ENCODE results near the gene EML6. TPM values are rescaled to one million over a fixed set of nuclear protein-coding genes. Genes with fewer than 3 reads are reported as not detected.
A peak's percentile ranks its signal among the peaks of the same experiment; 100 is the strongest.

The EML6 gene
- total RNA-seq, 2 experiments from 2014 or later = 1.2 to 1.7 TPM

DNA sequence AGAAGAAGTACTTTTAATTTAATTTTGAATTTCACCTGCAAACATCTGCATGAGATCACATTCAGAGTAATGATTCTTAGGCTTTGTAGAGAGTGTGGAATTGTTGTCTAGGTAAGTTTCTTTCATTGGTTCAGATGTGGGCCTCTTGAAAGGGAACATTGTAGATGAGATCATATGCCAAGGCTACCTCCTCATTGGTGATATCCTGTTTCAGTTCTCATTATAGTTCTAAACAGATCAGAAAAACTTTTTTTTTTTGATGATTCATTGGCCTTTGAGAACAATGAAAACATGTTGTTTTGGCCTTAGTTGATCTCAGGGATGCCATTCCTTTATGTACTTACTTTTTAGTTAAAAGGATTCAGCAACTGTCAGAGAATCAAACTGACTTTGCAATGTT lies 44.5 kb downstream of the EML6 start:
- no peak overlapping the region for H3K4me3 Mint-ChIP-seq
- H3K27ac Mint-ChIP-seq = peak overlapping the region; percentile 75
- ChIA-PET POLR2A (no interaction called here), CTCF (no interaction called here)
- no peaks in the 10 kb centered on the region for H3K36me3 Mint-ChIP-seq (ENCODE audit: low read depth)
- intact Hi-C loops (cut with micrococcal nuclease) = no loop called here
- DNase-seq = no peak
- TF ChIP-seq, protein P1, sequence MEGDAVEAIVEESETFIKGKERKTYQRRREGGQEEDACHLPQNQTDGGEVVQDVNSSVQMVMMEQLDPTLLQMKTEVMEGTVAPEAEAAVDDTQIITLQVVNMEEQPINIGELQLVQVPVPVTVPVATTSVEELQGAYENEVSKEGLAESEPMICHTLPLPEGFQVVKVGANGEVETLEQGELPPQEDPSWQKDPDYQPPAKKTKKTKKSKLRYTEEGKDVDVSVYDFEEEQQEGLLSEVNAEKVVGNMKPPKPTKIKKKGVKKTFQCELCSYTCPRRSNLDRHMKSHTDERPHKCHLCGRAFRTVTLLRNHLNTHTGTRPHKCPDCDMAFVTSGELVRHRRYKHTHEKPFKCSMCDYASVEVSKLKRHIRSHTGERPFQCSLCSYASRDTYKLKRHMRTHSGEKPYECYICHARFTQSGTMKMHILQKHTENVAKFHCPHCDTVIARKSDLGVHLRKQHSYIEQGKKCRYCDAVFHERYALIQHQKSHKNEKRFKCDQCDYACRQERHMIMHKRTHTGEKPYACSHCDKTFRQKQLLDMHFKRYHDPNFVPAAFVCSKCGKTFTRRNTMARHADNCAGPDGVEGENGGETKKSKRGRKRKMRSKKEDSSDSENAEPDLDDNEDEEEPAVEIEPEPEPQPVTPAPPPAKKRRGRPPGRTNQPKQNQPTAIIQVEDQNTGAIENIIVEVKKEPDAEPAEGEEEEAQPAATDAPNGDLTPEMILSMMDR (IDR thresholded peaks at IDR 0.05) = no peak
- peaks cover 19% of the 10 kb centered on the region for H3K4me1 Mint-ChIP-seq (ENCODE audit: low read depth)
- ATAC-seq = peak; percentile 99
- no peaks in the 10 kb centered on the region for H3K27me3 Mint-ChIP-seq
- no peaks in the 10 kb centered on the region for H3K9me3 Mint-ChIP-seq

DNA sequence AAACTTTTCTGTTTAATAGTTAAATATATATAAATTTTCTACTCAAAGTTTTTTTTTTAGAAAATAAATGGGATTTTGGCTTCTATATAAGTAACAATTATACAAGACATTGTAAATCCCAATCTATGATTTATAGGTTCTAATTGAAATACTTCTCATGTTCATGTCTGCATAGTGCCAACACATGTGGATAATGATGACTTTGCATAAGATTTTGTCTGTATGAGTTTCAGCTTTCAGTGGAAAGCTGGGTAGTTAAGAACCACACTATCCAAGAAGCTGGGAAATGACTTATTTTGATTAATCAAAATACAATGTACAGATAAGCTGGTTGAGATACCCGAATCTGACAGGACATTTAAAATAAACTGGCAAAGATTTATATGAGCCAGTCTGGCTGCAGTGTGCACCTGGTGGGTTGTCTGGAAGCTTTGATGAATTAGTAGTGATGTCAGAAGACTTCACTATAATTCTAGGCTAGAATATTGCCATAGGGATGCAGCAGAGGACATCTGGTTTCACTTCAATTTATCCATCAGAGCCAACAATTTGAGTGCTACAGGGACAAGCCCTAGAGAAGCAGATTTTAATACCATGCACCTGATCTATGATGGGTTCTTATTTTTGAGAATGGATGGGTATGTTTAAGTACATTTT lies 45.4 kb downstream of the EML6 start:
- intact Hi-C loops (cut with micrococcal nuclease) = no loop called here
- H3K9me3 Mint-ChIP-seq = no peaks in the 10 kb centered on the region
- ChIA-PET POLR2A (no interaction called here), CTCF (interaction anchor here (0.6 kb wide), 1 partner anchor 411 kb away, joined by 3 read pairs; no protein-coding TSS in a partner anchor)
- H3K27ac Mint-ChIP-seq = no peak overlapping the region
- DNase-seq = no peak
- no peaks in the 10 kb centered on the region for H3K27me3 Mint-ChIP-seq
- H3K36me3 Mint-ChIP-seq (ENCODE audit: low read depth) = no peaks in the 10 kb centered on the region
- TF ChIP-seq, protein P1 (IDR thresholded peaks at IDR 0.05) = no peak
- no peak overlapping the region for H3K4me3 Mint-ChIP-seq
- no peak for ATAC-seq
- peaks cover 19% of the 10 kb centered on the region for H3K4me1 Mint-ChIP-seq (ENCODE audit: low read depth)

GRCh38 chr2:54770211-54770610 lies 46.7 kb downstream of the EML6 start:
- H3K27ac Mint-ChIP-seq = no peak overlapping the region
- H3K9me3 Mint-ChIP-seq = peaks cover 4% of the 10 kb centered on the region
- H3K4me3 Mint-ChIP-seq = no peak overlapping the region
- CTCF ChIA-PET = interaction anchor here (1.1 kb wide), 1 partner anchor 68 kb away, joined by 4 read pairs; no protein-coding TSS in a partner anchor
- POLR2A ChIA-PET = no interaction called here
- peaks cover 19% of the 10 kb centered on the region for H3K4me1 Mint-ChIP-seq (ENCODE audit: low read depth)
- DNase-seq = no peak
- TF ChIP-seq, protein P1 (IDR thresholded peaks at IDR 0.05) = no peak
- no peak for ATAC-seq
- intact Hi-C loops (cut with micrococcal nuclease) = no loop called here
- no peaks in the 10 kb centered on the region for H3K36me3 Mint-ChIP-seq (ENCODE audit: low read depth)
- H3K27me3 Mint-ChIP-seq = no peaks in the 10 kb centered on the region

- intact Hi-C loops (cut with micrococcal nuclease) = no loop called here
These were observed 47.2 kb downstream of the EML6 start for GRCh38 chr2:54770676-54771075.

More at GRCh38 chr2:54770676-54771075, 47.2 kb downstream of the EML6 start:
- CTCF ChIA-PET = interaction anchor here (1.1 kb wide), 1 partner anchor 68 kb away, joined by 4 read pairs; no protein-coding TSS in a partner anchor
- H3K4me1 Mint-ChIP-seq (ENCODE audit: low read depth) = peaks cover 19% of the 10 kb centered on the region
- no peaks in the 10 kb centered on the region for H3K27me3 Mint-ChIP-seq
- no peaks in the 10 kb centered on the region for H3K36me3 Mint-ChIP-seq (ENCODE audit: low read depth)
- no peak overlapping the region for H3K27ac Mint-ChIP-seq
- POLR2A ChIA-PET = no interaction called here
- ATAC-seq (no peak), DNase-seq (no peak)
- TF ChIP-seq, protein P1 (IDR thresholded peaks at IDR 0.05) = no peak
- H3K4me3 Mint-ChIP-seq = no peak overlapping the region
- H3K9me3 Mint-ChIP-seq = peaks cover 8% of the 10 kb centered on the region

All from activated CD8-positive, alpha-beta T cell treated with anti-CD3 and anti-CD28 coated beads for 36 hours (primary cell).